Right atrium auricular region (tissue), 2 donors: Measurements from ENCODE around the gene PHYHIPL. TPM values are rescaled to one million over a fixed set of nuclear protein-coding genes. Genes with fewer than 3 reads are reported as not detected.

Experiments used
- DNase-seq: peaks from one replicate; pipeline ENCODE4 v3.0.0-alpha.2; 2019; ENCODE audit warnings: low spot score
- H3K27ac ChIP-seq, 2 donors: fragments of 200-600 bp; sonication (generic); 1 replicate in 1 of 2; 2 replicates in 1 of 2; pipeline ENCODE4 v1.5.1; 2016 to 2019
- H3K27me3 ChIP-seq, 2 donors: fragments of 200-600 bp; sonication (generic); one replicate each; pipeline versions ENCODE4 v1.5.1 to v1.6.0; 2017 to 2019
- H3K36me3 ChIP-seq: fragments of 200-600 bp; sonication (generic); one replicate; pipeline ENCODE4 v1.5.1; 2016
- H3K4me1 ChIP-seq, 2 donors: fragments of 200-600 bp; sonication (generic); one replicate each; pipeline versions ENCODE4 v1.5.1 to v1.6.0; 2017 to 2019
- H3K4me3 ChIP-seq, 2 donors: fragments of 200-600 bp; sonication (generic); 1 replicate in 1 of 2; 2 replicates in 1 of 2; pipeline ENCODE4 v1.5.1; 2017 to 2019; ENCODE audit warnings: mild to moderate bottlenecking in 1 of 2, moderate library complexity in 1 of 2
- H3K9me3 ChIP-seq, 2 donors: fragments of 200-600 bp; sonication (generic); one replicate each; pipeline ENCODE4 v1.5.1; 2019
- CTCF ChIP-seq, 2 donors: fragments of 200-600 bp; sonication (generic); IDR thresholded peaks; one replicate each; pipeline ENCODE4 v1.5.1; 2019; ENCODE audit warnings: antibody characterized with exemption in 2 of 2
- total RNA-seq, 2 donors: library from RNA; depleted of rRNA; stranded (reverse); fragments of >200 nt; gene quantifications; one replicate each; pipeline ENCODE4 v1.1.0, GENCODE V29; 2016

PHYHIPL gene
- total RNA-seq, 2 donors from 2014 or later: 0.28 TPM; not detected in 1

GRCh38 chr10:59148701-59149100, 27.7 kb upstream of the PHYHIPL start:
- Histone ChIP-seq H3K9me3 (no peaks in the 10 kb centered on the region), H3K36me3 (no peaks in the 10 kb centered on the region), H3K4me1 (no peaks in the 10 kb centered on the region), H3K4me3 (no peak overlapping the region), H3K27me3 (no peaks in the 10 kb centered on the region), H3K27ac (no peak overlapping the region)
- no peak for TF ChIP-seq CTCF (IDR thresholded peaks at IDR 0.05)
- DNase-seq: no peak

- TF ChIP-seq CTCF (IDR thresholded peaks at IDR 0.05): no peak
- no peaks in the 10 kb centered on the region for H3K4me1 ChIP-seq
- H3K4me3 ChIP-seq: no peak overlapping the region
- no peaks in the 10 kb centered on the region for H3K9me3 ChIP-seq
- H3K27me3 ChIP-seq: no peaks in the 10 kb centered on the region
- no peak for DNase-seq
- H3K27ac ChIP-seq: no peak overlapping the region
- H3K36me3 ChIP-seq: no peaks in the 10 kb centered on the region
These were observed 20.9 kb upstream of the PHYHIPL start for GRCh38 chr10:59155556-59155955.

GRCh38 chr10:59167512-59167911, 8.9 kb upstream of the PHYHIPL start:
- no peak for DNase-seq
- Histone ChIP-seq H3K27me3 (no peaks in the 10 kb centered on the region), H3K4me3 (no peak overlapping the region), H3K27ac (no peak overlapping the region), H3K36me3 (no peaks in the 10 kb centered on the region), H3K4me1 (no peaks in the 10 kb centered on the region), H3K9me3 (peaks cover 0 to 11% of the 10 kb centered on the region in 2 donors)
- TF ChIP-seq CTCF (IDR thresholded peaks at IDR 0.05): no peak

GRCh38 chr10:59172567-59172966, 3.9 kb upstream of the PHYHIPL start:
- no peaks in the 10 kb centered on the region for H3K36me3 ChIP-seq
- no peak overlapping the region for H3K27ac ChIP-seq
- H3K4me1 ChIP-seq: peaks cover 0 to 16% of the 10 kb centered on the region in 2 donors
- no peak for DNase-seq
- peaks cover 0 to 8% of the 10 kb centered on the region in 2 donors for H3K27me3 ChIP-seq
- peaks cover 0 to 5% of the 10 kb centered on the region in 2 donors for H3K9me3 ChIP-seq
- no peak for TF ChIP-seq CTCF (IDR thresholded peaks at IDR 0.05)
- no peak overlapping the region for H3K4me3 ChIP-seq

GRCh38 chr10:59173414-59173813, 3.0 kb upstream of the PHYHIPL start:
- H3K27ac ChIP-seq: no peak overlapping the region
- H3K27me3 ChIP-seq: peaks cover 0 to 8% of the 10 kb centered on the region in 2 donors
- no peak for TF ChIP-seq CTCF (IDR thresholded peaks at IDR 0.05)
- no peak overlapping the region for H3K4me3 ChIP-seq
- H3K9me3 ChIP-seq: no peaks in the 10 kb centered on the region
- no peaks in the 10 kb centered on the region for H3K36me3 ChIP-seq
- no peak for DNase-seq
- peaks cover 0 to 16% of the 10 kb centered on the region in 2 donors for H3K4me1 ChIP-seq

GRCh38 chr10:59175538-59176240, 754 bp upstream of the PHYHIPL start:
- TF ChIP-seq CTCF (IDR thresholded peaks at IDR 0.05): no peak
- DNase-seq: no peak
- Histone ChIP-seq H3K27me3 (peaks cover 0 to 8% of the 10 kb centered on the region in 2 donors), H3K36me3 (no peaks in the 10 kb centered on the region), H3K4me1 (peaks cover 0 to 16% of the 10 kb centered on the region in 2 donors), H3K27ac (no peak overlapping the region), H3K9me3 (no peaks in the 10 kb centered on the region), H3K4me3 (peak overlapping the region; percentile 32 to 46)
